ENCODE data around the gene PRSS38.

DNA sequence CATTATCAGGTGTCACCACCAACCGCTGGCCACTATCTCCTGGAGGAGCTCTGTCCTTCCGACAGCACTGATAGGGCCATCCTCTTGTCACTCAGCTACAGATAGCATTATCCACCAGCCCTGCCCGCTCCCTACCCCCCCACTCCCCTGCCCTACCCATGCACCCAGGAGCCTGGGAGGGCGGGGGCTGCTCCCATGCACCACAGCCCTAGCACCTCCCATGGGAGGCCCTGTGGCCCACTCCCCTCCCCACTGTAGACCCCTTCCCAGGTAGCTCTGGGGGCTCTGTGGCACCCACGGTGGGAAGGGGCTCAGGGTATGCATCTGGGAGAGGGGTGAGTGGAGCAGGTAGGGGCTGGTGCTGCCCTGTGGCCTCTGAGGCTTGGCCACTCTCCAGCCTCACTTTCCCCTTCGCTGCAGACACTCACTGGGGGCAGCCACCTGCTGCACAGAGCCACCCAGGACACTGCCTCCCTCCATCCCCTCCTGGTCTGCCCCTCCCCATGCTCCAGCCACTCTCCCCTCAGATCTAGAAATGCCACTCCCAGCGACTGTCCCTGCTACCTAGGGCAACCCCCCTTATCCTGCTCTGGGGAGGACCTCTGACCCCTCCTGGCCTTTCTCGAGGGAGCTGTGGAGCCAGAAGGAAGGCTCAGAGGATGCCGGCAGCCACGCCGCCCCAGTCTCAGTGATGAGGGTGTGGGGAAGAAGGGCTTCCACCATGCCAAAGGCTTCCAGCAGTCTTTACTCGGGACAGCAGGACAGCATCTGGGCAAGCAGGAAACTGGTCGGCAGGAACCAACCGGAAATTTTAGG is 73.8 kb downstream of the PRSS38 start:
- TF ChIP-seq, protein P1, sequence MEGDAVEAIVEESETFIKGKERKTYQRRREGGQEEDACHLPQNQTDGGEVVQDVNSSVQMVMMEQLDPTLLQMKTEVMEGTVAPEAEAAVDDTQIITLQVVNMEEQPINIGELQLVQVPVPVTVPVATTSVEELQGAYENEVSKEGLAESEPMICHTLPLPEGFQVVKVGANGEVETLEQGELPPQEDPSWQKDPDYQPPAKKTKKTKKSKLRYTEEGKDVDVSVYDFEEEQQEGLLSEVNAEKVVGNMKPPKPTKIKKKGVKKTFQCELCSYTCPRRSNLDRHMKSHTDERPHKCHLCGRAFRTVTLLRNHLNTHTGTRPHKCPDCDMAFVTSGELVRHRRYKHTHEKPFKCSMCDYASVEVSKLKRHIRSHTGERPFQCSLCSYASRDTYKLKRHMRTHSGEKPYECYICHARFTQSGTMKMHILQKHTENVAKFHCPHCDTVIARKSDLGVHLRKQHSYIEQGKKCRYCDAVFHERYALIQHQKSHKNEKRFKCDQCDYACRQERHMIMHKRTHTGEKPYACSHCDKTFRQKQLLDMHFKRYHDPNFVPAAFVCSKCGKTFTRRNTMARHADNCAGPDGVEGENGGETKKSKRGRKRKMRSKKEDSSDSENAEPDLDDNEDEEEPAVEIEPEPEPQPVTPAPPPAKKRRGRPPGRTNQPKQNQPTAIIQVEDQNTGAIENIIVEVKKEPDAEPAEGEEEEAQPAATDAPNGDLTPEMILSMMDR (IDR thresholded peaks at IDR 0.05) = no peak
- TF ChIP-seq POLR2A (IDR thresholded peaks at IDR 0.05) = no peak

Data from esophagus squamous epithelium (tissue), 4 donors.